COLO668 (cell line): Measurements from ENCODE around the gene COMP.

Experiments used
- DNase-seq: peaks from one replicate; lab custom pipeline; 2025; ENCODE audit not compliant: unreplicated experiment; lab: John Stamatoyannopoulos, UW

COMP gene

DNA sequence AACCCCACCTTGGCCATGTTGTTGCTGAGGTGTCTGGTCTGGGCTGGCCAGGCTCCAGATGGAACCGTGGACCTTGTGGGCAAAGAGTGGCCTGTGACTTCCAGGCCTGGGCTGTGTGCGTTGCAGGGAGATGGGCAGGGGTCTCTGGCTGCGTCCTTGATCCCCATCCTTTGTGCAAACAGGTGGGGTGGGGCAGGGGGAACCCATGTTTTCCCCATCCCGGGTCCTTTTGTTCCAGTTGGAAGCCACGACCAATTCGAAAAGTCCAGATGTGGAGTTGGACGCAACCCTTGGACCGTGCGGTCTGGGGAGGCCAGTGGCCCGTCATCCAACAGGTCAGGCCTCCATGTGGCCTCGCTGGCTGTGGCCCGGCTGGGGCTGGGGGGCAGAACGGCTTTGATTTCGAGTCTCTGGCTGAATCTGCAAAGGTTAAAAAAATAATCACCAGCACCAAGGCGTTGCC is 13.1 kb upstream of the COMP start:
- no peak for DNase-seq

DNA sequence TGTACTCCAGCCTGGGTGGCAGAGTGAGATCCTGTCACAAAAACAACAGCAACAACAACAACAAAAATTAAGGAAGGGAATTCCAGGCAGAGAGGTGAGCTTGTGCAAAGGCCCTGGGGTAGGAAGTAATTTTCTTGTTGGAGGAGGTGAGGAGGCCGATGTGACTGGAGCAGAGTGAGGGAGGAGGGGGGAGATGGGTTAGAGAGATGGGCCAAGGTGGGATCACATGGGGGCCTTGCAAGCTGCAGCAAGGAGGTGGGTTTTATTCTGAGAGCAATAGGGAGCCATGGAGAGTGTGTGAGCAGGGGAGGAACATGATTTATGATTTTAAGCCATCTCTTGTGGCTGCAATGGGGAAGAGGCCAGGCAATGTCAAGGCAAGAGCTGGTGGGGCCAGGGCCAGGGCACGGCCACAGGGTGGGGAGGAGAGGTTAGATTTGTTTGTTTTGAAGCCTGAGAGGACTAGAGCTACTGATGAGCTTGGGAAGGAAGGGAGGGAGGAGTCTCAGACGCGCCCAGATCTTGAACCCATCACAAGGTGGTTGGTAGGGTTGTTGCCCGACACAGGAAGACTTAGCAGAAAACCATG is 12.5 kb upstream of the COMP start:
- no peak for DNase-seq

DNA sequence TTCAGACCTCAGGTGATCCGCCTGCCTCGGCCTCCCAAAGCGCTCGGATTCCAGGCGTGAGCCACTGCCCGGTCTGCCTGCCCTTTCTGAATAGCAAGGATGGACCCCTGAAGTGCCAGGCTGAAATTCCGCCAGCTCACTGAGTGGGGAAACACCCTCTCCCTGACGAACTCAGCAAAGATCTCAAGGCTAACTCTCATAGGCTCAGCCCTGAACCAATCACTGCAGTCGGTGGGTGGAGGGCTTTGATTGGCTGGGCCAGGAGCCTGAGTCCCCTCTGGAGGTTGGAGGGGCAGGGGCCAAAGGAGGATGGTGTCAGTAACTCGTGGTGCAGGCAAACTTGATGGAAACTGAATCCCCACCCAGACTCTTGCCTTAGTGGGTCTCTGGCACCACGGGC is 11.2 kb upstream of the COMP start:
- DNase-seq: no peak

DNA sequence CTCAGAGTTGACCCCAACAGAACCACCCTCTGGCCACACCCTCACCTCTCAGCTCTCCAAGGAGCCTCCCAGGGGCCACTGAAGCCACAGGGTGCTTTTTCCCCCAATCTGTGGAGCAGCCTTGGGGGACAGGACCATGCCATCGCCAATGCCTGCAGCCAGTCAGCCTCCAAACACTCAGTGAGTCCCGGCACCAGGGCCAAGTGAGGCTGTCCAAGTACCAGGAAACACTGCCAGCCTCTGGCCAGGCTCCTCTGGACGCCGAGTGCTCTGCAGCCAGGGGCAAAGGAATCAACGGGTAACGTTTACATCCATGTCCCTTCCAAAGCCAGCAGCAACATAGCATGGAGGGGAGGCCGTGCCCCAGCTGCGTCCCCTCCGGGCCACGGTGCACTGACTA is 9.5 kb upstream of the COMP start:
- no peak for DNase-seq

DNA sequence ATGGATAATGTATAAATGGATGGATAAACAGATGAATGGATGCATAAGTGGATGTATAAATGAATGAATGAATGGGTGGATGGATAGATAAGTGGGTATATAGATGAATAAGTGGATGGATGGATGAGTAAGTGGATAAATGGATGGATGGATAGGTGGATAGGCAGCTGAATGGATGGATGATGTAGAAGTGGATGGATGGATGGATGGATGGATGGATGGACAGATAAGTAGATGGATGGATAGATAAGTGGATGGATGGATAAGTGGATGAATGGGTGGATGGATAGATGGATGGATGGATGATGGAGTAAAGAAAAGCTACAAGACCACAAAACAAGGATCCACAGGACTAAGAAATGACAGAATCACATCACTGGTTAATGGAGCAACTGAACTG is 9.0 kb upstream of the COMP start:
- no peak for DNase-seq

DNA sequence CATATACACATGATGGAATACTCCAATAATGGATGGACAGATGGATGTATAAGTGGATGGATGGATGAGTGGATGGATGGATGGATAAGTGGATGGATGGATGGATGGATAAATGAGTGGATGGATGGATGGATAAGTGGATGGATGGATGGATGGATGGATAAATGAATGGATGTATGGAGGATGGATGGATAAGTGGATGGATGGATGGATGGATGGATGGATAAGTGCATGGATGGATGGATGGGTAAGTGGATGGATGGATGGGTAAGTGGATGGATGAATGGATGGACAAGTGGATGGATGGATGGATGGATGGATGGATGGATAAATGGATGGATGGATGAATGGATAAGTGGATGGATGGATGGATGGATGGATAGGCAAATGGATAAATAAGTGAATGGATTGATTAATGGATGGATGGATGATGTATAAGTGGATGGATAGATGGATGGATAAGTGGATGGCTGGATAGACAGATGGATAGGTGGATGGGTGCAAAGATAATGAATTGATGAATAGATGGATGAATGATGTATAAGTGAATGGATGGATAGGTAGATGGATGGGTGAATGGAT is 8.4 kb upstream of the COMP start:
- DNase-seq: no peak

DNA sequence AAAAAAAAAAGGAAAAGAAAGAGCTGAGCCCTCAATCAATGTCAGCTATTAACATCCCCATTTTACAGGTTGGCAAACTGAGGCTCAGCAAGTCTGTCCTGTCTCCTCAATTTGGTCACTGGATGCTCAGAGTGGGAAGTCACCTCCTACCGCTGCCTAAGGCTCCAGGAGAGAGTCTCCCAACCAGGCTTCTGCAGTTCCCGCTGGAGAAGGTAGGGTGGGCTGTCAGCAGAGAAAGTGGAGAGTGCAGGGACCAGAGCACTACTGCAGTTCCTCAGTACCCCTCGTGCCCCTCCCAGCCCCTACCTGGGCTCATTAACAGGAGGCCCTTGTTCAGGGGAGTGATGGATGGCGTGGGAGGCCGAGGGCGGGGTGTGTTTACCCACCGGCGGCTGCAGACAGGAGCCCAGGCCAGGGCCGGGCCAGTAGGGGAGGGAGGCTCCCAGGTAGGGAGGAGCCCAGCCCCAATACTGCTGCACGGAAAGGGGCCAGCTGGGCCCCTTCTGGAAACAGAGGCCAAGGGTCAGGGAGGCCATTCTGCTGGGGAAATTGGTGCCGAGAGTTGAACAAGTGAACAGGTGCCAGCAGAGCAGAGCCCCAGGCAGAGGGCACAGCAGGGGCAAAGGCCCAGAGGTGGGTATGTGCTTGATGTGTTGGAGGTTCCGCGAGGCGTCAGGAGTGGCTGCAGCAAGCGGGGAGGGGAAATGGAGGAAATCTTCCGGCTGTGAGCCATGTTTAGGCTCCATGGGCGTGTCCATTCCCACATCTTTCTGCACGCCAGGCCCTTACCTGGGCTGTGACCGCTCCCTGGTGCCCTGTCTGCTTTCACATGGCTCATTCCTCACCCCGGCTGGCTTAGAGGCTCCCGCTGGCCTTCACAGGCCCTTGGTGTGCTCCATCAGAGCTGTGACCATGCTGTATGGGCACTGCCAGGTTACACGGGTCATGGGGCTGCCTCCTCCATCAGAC is 7.6 kb upstream of the COMP start:
- peak; percentile 66 for DNase-seq

DNA sequence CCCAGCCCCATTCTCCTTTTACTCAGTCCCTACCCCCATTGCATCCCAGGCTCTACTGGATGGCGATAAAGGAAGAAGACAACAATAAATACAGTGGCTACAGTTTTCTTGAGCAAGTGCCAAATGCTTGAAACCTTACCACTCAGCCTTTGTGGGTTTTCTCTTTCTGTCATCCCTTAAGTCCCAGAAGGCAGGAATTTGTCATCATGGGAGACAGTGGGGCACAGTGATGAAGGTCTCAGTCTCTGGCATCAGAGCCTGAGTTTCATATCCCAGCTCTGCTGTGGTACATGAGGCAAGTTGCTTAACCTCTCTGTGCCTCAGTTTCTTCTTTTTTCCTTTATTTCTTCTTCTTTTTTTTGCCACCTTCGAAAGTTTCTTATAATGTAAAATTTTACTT is 5.1 kb upstream of the COMP start:
- no peak for DNase-seq

DNA sequence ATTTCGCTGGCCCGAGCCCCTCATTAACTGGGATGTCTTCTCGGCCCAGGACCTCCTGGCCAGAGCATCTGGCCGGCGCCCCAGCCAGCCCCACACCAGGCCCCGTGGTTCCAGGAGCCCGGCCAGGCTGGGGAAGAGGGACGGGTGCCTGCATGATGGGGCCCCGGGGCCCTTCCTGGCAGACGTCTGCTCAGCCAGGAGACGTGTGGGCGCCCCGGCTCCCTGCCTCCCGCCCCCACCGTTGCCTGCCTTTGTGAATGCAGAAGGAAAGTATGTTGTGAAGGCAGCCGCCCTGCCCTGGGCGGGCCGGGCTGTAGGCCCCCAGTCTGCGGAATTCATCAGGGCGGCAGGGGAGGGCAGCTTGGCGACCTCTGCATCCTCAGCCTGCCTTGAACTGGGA is 4.4 kb upstream of the COMP start:
- no peak for DNase-seq

DNA sequence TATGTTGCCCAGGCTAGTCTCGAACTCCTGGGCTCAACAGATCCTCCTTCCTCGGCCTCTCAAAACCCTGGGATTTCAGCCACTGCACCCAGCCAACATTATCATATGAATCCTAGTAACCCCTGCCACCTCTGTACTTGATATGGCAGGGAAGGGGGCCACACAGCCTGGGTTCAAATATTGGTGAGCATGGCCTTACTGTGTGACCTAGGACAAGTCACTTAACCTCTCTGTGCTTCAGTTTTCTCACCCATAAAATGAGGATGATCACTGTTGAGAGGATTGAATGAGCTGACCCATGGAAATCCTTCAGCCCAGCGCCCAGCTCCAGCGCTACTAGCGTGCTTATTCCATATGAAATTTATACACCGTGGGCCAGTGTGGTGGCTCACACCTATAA is 3.6 kb upstream of the COMP start:
- no peak for DNase-seq

DNA sequence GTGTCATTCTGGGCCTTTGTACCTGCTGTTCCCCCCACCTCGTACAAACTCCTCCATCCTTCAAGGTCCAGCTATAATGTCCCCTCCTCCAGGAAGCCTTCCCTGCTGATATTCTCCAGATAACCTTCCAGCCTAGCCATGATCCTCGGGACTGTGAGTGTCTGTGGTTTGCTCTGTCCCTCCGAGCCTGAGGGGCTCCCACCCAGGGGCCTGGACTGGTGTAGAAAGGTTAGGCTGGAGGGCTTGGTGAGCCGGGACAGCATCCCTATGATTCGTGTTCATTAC is 2.9 kb upstream of the COMP start:
- DNase-seq: no peak

DNA sequence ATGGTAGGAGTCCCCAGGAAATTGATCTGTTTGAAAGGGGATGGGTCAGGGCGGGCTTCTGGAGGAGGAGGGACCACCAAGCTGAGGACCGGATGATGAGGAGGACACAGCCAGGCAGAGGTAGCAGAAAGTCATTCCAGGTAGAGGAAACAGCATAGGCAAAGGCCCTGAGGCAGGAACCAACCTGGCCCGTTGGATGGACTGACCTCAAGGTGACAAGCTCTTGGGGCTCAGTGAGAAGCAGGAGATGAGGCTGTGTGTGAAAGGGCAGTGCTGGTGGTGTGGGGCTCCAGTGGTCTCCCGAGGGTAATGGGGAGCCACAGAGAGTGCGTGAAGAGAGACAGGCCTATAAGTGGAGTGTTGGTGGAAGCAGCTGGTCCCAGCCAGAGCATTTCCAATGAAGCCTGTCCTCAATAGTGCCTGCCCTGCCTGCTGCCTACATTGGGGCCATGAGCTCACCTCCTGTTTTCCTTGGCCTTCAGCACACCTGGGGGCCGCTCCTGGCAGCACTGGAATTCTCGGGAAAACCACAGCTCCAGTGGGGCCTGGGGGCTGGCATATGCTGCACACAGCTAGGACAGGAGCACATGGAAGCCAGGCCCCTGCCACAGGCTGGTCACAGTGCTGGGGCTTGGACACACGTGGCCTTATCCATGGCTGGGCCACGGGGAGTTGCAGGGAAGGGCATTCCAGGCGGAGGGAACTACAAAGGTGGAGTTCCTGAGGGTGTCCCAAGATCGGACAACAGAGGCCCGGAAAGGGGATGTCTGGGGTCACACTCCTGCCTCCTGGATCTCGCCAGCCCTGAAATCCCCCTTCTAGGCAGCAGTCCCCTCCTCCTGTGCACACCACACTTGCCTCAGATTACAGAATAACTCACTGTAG is 2.3 kb upstream of the COMP start:
- DNase-seq: no peak

DNA sequence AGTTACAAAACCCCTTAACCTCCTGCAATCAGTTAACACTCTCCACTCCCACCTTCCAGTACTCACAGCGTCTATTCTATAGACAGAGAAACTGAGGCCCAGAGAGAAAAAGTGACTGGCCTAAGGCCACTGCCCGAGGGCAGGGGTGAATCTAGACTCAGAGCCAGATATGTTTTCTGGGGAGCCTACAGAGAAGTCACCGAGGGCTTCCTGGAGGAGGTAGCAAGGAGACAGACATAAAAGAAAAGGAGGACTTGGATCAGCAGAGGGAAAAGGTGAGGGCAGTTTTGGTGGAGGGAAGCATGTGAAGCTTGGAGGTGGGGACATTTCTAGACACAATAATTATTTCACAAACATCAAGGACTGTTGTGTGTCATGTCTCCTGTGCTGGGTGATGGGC is 1.6 kb upstream of the COMP start:
- no peak for DNase-seq

DNA sequence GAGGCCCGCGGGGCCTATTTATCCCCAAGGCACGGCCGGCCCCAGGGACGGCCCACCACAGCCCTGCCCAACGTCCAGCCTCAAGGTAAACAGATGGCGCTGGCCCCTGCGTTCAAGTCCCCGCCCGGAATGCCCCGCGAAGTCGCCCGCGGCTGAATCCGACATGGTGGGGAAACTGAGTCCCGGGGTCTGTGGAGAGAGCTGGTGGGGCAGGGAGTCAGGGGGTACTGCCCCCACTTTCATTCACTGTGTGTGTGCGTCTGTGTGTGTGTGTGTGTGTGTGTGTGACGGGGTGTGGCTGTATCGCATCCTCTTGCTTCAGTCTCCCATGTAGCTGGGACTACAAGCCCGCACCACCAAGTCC is 192 bp upstream of the COMP start:
- DNase-seq: no peak

DNA sequence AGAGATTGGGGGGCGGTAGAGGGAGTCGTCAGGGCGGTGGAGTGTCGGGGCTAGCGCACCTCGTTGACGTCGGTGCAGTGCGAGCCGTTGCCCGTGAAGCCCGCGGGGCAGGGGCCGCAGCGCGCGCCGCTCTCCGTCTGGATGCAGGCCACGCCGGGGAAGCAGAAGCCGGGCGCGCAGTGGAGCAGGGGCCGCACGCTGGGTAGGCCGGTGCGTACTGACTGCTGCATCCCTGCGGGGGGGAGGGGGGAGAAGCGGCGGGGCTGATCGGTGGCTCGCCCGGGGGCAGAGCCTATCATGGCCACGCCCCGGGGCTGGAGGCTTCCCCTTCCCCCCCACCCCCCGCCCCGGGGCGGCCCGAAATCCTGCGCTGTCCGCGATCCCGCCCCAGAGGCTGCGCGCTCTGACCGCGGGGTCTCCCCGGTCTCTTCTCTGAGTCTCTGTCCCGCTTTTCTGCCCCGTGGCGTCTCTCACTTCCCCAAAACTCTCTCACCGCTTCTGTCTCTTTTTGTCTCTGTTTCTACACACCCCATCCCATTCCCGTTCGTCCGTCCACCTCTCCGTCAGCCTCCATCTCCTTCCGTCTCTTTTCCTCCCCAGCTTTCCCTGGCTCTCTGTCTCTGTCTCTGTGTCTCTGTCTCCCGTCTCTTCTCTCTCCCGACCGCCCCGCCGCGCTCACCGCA is 1.1 kb downstream of the COMP start:
- DNase-seq: peak; percentile 46

DNA sequence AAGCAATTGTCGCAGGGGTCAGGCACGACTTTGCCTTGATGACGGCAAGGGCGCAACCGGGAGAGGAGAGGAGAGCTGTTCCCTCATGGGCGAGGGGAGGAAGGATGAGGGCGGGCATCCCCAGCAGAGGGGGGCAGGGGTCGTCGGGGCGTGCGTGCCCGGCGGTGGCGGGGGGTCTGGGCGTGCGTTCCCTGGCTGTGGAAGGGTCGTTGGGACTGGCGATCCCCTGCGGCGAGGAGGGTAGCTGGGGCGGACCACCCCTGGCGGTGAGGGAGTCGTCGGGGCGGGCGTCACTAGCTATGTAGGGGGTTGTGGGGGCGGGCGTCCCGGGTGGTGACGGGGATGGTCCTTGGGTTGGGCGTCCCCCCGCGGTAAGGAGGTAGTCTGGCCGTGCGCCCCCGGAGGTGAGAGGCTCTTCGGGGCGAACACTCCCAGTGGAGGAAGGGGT is 1.7 kb downstream of the COMP start:
- no peak for DNase-seq

DNA sequence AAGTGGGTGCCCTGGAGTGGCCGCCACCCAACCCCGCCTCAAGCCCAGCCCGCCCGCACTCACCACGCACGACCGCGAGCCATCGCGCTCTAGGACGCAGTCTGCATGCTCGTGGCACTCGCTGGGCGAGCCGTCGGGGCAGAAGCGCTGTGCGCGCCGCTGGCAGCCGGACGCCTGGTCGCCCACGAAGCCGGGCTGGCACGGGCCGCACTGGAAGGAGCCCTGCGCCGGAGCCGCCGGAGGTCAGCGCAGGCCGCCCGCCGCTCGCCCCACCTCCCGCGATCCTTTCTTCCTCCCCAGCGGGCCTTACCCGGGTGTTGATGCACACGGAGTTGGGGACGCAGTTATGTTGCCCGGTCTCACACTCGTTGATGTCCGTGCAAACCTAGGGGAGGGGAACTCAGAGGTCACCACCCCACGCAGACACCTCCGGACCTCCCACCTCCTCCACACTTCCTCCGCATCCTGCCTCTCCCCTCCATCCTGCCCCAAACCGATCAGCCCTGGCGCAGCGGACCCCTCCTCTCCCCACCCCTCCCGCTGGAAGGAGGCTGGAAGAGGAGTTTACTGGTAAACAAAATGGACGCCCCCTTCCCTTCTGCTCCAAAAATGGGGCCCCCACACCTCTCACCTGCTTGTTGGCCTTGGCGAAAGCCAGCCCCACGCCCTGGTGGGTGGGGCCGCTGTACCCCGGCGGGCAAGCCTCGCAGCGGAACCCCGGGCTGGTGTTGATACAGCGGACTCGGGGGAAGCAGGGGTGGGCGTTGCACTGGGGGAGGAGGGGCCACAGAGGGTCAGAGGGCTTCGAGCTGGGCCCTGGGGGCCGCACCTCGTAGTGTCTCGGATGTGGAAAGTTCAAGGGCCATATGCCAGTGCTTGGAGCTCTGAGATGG is 2.3 kb downstream of the COMP start:
- DNase-seq: no peak

DNA sequence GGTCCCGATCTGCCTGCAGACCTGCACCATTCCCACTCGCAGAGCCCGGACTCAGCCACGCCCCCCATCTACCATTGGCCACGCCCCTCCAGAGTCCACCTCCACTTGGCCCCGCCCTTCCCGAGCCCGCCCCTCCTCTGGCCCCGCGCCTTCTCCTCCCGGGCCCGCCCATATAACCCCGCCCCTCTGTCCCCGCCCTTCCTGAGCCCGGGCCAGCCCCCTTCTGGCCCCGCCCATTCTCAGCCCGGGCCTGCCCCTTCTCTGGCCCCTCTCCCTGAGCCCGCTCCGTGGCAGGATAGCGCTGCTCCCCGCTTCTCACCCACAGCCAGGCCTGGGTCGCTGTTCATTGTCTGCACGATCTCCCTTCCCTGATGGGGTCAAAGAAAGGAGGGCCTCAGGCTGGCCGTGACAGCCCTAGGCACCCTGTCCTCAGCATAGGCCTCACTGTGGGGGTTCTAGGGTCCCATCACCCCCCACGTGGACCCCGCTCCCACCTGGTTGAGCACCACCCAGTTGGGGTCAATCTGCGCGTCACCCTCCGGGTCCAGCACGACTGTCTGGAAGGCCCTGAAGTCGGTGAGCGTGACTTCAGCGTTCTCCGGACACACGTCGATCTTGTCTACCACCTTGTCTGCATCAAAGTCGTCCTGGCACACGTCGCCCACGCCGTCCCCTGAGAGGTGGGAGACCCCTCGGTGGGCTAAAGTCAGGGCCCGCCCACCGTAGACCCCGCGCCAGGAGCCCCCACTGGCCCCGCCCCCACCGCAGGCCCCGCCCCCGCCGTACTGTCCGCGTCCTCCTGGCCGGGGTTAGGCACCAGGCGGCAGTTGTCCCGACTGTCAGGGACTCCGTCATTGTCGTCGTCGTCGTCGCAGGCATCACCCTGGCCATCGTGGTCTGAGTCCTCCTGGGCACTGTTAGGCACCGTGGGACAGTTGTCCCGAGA is 5.7 kb downstream of the COMP start:
- peak; percentile 69 for DNase-seq

DNA sequence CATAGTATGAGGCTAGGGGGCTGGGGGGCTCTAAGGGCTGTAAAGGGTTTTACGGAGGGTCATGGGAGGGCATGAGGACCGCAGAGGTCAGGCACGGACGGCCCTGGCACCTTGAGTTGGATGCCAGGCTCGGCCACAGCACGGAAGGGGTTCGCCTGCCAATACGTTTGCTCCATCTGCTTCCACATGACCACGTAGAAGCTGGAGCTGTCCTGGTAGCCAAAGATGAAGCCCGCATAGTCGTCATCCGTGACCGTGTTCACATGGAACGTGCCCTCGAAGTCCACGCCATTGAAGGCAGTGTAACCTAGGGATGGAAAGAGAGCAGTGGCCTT is 6.4 kb downstream of the COMP start:
- no peak for DNase-seq
